OCI-LY7 (cell line): Measurements from ENCODE around the gene OSBP2.

Experiments
- CTCF ChIP-seq: fragments of 200-600 bp; sonication (generic); conservative IDR thresholded peaks from 2 replicates; pipeline ENCODE4 v1.5.1; 2014; ENCODE audit warnings: mild to moderate bottlenecking, antibody characterized with exemption, low read length, moderate library complexity, mixed read lengths
- EZH2phosphoT487 ChIP-seq: fragments of 200-600 bp; sonication (generic); IDR thresholded peaks from 2 replicates; pipeline ENCODE4 v1.6.1; 2018; ENCODE audit warnings: low read depth, borderline replicate concordance, mild to moderate bottlenecking, mixed run types, antibody characterized with exemption, low read length, moderate library complexity, mixed read lengths

- TF ChIP-seq CTCF (no peak), EZH2phosphoT487 (no peak)
Observed at GRCh38 chr22:30922151-30922611, 227.5 kb downstream of the OSBP2 start.
